Measurements from ENCODE around the gene CGNL1.

CGNL1 gene

GRCh38 chr15:57335719-57336118 is 40.6 kb upstream of the CGNL1 start:
- Histone ChIP-seq H3K4me3 (ENCODE audit: low read depth, low read length) (no peak overlapping the region), H3K27ac (ENCODE audit: extremely low read depth, low read depth, low read length) (no peak overlapping the region), H3K4me1 (ENCODE audit: control insufficient read depth, insufficient read depth, low read length) (no peaks in the 10 kb centered on the region), H3K9me3 (ENCODE audit: control insufficient read depth, insufficient read depth, low read depth, low read length) (no peaks in the 10 kb centered on the region), H3K36me3 (ENCODE audit: control insufficient read depth in 2 of 2, insufficient read depth in 1 of 2, low read length in 2 of 2) (no peaks in the 10 kb centered on the region)
- ChIA-PET CTCF (no interaction called here), POLR2A (no interaction called here)
- TF ChIP-seq ZNF561 (tag by site-specific recombination; IDR thresholded peaks at IDR 0.05; ENCODE audit: borderline replicate concordance) (no peak), ZBTB48 (tag by site-specific recombination; IDR thresholded peaks at IDR 0.05) (no peak), ZBTB11 (tag by site-specific recombination; conservative IDR thresholded peaks at IDR 0.05; ENCODE audit: low read depth) (no peak)

- TF ChIP-seq BCL6B (tag by site-specific recombination; IDR thresholded peaks at IDR 0.05) (no peak), ZNF433 (tag by site-specific recombination; IDR thresholded peaks at IDR 0.05; ENCODE audit: low read depth) (no peak), ZNF37A (tag by site-specific recombination; IDR thresholded peaks at IDR 0.05) (no peak), ZNF394 (tag by site-specific recombination; IDR thresholded peaks at IDR 0.05; ENCODE audit: borderline replicate concordance) (no peak), ZNF449 (tag by site-specific recombination; IDR thresholded peaks at IDR 0.05) (no peak), ZNF280C (tag by site-specific recombination; IDR thresholded peaks at IDR 0.05) (no peak), PRDM6 (tag by site-specific recombination; IDR thresholded peaks at IDR 0.05) (no peak), ZNF776 (tag by site-specific recombination; IDR thresholded peaks at IDR 0.05; ENCODE audit: borderline replicate concordance) (no peak), GLI2 (tag by site-specific recombination; IDR thresholded peaks at IDR 0.05; ENCODE audit: borderline replicate concordance, low read depth) (no peak), AEBP2 (tag by site-specific recombination; IDR thresholded peaks at IDR 0.05; ENCODE audit: borderline replicate concordance) (no peak), ZSCAN23 (tag by site-specific recombination; IDR thresholded peaks at IDR 0.05) (no peak), ZNF121 (tag by site-specific recombination; IDR thresholded peaks at IDR 0.05) (no peak), HOXD13 (CRISPR knock-in tag; IDR thresholded peaks at IDR 0.05; ENCODE audit: borderline replicate concordance) (no peak), KLF8 (tag by site-specific recombination; IDR thresholded peaks at IDR 0.05) (no peak)
- H3K4me3 ChIP-seq (ENCODE audit: low read depth, low read length) = no peak overlapping the region
- H3K9me3 ChIP-seq (ENCODE audit: control insufficient read depth, insufficient read depth, low read depth, low read length) = no peaks in the 10 kb centered on the region
- POLR2A ChIA-PET = no interaction called here
- H3K36me3 ChIP-seq (ENCODE audit: control insufficient read depth in 2 of 2, insufficient read depth in 1 of 2, low read length in 2 of 2) = no peaks in the 10 kb centered on the region
- CTCF ChIA-PET = interaction anchor here (0.7 to 7.9 kb wide), 5 partner anchors 15 to 204 kb away, joined by 3 to 201 read pairs (median 4); no protein-coding TSS in a partner anchor
- no peaks in the 10 kb centered on the region for H3K4me1 ChIP-seq (ENCODE audit: control insufficient read depth, insufficient read depth, low read length)
- no peak overlapping the region for H3K27ac ChIP-seq (ENCODE audit: extremely low read depth, low read depth, low read length)
These were observed 38.4 kb upstream of the CGNL1 start for GRCh38 chr15:57337868-57338411.
